Stimulated activated naive CD8-positive, alpha-beta T cell treated with anti-CD3 and anti-CD28 coated beads, Interleukin-15, Interleukin-2, amounts not matched to agents 100 U/mL and 50 U/mL, for 24 hours (primary cell): Measurements from ENCODE around the gene C19orf73.
"Not testable (repeated sequence)": the region's sequence is repeated elsewhere in the genome, so short reads cannot be mapped to it uniquely, and the experiment has no call there.

ENCODE experiments used
- ATAC-seq: fragments of 150-1000 bp; cut with Tn5 transposase; one replicate; pipeline ENCODE4 v1.10.0; 2021
- DNase-seq: peaks from one replicate; pipeline ENCODE4 v3.0.0; 2021

Gene C19orf73

DNA sequence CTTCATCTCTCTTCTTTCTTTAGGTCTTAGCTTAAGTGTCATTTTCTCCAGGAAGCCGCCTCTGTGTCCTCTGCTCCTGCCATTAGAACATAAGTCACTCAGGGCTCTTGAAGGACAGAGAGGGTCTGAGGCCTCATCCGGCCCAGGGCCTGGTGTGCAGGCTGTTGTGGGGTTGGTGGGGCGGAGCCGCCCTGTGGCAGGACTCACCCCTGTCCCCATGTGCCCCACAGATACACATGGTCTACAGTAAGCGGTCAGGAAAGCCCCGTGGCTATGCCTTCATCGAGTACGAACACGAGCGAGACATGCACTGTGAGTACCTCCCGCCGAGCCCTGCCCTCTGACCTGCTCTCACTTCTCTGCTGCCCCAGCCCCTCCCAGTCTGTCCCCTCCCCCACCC, 17.8 kb downstream of the C19orf73 start:
- no peak for DNase-seq
- ATAC-seq, result no peak

- ATAC-seq (no peak), DNase-seq (no peak)
Measured at GRCh38 chr19:49098795-49099194, 20.1 kb downstream of the C19orf73 start.

DNA sequence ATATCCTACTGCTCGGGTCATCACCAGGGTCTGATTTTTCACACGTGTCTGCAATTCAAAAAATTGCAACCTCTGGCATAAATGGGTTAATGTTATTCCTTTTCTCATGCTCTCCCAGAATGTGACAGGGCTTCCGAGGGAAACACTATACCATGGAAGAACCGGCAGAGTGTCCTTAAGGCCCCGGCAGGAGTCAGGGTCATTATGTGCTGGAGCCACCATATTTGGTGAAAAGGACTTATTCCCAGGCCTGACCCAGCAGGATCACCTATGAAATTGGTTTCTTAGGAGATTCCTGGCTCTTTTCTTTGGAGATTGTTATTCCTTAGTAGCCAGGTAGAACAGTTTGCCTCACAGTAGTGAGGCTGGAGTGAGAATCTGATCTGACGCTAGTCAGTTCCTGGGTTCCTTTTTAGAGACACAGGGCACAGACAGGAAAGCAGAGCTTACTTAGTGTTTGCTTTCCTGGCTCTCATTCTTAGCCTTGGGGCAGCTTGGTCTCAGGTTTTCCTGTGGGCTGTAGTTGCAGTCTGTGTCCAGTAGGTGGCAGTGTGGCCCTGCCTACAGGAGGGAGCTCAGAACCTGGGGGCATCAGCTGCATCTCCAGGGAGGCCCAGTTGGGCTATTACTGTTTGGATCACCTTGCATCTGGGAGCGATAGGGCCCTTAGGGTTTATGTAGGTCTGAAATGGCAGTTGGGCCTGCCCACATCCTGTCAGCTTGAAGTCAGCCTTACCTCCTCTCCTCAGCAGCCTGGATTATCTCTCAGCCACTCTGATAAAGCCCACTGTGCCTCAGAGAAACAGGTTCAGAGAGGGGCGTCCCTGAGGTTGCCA, 21.3 kb downstream of the C19orf73 start:
- DNase-seq (peak; percentile 71), ATAC-seq (peak; percentile 80)

GRCh38 chr19:49094505-49095482, 24.1 kb downstream of the C19orf73 start:
- no peak for DNase-seq
- ATAC-seq, result no peak

DNA sequence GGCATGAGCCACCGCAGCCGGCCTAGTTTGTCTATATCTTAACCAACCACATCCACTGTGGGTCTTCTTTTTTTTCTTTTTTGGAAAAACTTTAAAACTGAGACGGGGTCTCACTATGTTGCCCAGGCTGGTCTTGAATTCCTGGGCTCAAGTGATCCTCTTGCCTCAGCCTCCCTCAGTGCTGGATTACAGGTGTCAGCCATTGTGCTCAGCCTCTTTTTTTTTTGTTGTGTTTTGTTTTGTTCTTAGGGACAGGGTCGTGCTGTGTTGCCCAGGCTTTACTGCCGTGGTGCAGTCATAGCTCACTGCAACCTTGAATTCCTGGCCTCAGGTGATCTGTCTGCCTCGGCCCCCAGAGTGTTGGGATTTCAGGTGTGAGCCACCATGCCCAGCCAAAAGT, 26.3 kb downstream of the C19orf73 start:
- ATAC-seq, result no peak
- no peak for DNase-seq

- ATAC-seq (no peak), DNase-seq (no peak)
Measured at GRCh38 chr19:49091391-49092038, 27.4 kb downstream of the C19orf73 start.

DNA sequence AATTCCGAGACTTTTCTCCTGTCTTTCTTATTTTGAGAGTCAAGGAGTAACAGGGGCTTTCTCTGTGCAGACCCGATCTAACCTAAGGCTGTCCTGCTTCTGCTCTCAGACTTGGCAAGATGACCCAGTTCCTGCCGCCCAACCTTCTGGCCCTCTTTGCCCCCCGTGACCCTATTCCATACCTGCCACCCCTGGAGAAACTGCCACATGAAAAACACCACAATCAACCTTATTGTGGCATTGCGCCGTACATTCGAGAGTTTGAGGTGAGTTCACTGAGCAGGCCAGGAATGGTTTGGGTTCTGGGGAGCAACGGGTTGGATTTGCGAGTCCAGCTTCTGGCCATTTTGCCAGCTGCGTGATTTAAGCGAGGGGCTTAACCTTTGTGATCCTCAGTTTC, 32.6 kb downstream of the C19orf73 start:
- ATAC-seq (no peak), DNase-seq (no peak)

- DNase-seq, result no peak
- no peak for ATAC-seq
Measured at GRCh38 chr19:49085868-49086232, 33.1 kb downstream of the C19orf73 start.

DNA sequence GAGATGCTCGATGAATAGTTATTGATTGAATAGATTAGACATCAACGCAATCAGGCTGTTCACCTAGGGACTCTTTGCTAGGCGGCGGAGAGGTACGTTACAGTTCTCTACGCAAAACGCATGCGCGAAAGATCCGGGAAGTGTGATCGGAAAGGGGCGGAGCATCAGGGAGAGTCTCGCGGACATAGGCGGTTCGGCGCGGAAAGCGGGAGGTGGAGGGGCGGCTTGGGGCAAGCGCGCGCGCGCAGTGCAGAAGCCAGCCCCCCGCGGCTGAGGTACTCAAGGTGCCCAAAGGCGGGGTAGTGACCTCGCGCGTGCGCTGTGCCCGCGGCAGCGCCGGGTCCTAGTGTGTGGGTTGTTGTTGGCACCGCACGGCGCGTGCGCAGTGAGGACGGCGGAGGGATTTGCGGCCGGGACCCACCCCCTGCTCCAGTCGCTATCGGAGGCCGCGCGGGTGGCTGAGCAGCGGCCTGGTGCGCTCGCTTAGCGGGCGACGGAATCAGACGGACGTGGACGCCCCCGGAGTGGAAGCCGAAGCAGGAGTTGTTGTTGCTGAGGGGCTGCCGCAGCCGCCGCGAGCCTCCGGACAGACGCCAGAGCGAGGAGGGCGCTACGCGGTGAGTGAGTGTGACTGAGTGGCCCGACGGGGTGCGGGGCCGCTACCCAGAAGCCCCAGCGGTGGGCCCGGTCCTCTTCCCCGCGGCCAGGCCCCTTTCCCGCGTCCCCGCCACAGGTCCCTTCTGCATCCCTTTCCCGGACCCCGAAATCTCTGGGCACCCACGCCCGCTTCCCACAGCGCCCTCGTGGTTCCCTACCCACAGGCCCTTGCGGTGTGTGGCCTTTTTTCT, 33.7 kb downstream of the C19orf73 start, which contains the start of gene SNRNP70:
Gene SNRNP70 (plus strand): TSS at position 432 of the 848 bp plus-strand sequence. CDS start 964 bp downstream, outside the sequence.
- DNase-seq, result peak; percentile 99
- ATAC-seq, result peak; percentile 96

GRCh38 chr19:49084206-49085019, 34.5 kb downstream of the C19orf73 start:
- no peak for DNase-seq
- no peak for ATAC-seq

- ATAC-seq (no peak), DNase-seq (no peak)
Measured at GRCh38 chr19:49081273-49081672, 37.7 kb downstream of the C19orf73 start.

DNA sequence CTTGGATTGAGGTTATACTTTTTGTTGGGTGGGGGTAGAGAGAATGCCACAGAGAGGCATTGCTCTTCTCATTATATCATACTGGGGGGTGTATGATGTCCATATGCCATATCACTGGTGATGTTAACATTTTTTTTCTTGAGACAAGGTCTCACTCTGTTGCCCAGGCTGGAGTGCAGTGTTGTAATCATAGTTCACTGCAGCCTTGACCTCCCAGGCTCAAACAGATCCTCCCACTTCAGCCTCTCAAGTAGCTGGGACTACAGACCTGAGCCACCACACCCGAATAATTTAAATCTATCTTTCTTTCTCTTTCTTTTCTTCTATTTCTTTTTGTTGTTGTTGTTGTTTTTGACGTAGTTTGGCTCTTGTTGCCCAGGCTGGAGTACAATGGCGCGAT, 38.6 kb downstream of the C19orf73 start:
- ATAC-seq (no peak), DNase-seq (no peak)

GRCh38 chr19:49074869-49075268, 44.1 kb downstream of the C19orf73 start:
- not testable (repeated sequence) for DNase-seq, ATAC-seq

DNA sequence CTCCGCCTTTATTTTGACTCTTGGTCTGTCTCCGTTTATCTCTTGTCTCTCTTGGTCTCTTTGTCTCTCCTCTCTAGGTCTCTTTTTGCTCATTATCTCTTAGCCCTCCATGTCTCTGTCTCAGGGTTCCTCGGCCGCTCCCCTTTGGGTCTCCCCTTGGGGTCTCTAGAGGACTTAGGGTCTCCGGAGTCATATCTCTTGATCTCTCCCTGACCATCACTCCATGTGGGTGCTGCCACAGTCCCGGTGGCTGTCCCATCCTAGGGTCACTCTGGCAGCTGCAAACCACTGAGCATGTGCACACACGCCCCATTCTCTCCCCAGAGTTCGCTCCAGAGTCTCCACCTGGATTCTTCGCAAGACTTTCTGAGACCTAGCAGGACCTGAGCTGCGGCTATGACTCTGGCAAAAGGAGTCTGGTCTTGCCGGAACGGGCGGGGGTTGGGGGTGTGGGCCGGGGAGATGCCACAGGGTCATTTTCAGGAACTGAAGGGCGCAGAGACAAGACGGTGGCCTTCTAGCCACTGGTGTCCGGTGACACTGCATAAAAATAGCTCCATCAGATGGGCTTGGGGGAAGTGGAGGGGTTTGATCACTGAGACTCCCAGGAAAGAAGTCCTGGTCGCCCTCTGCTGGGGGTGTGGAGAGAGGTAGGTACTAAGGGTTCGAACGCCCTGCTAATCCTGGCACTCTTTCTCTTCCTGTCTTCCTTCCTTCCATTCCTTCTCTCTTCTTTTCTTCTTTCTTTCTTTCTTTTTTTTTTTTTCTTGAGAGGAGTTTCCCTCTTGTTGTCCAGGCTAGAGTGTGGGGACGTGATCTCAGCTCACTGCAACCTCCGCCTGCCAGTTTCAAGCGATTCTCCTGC, 45.2 kb downstream of the C19orf73 start:
- ATAC-seq (no peak), DNase-seq (peak; percentile 28)

DNA sequence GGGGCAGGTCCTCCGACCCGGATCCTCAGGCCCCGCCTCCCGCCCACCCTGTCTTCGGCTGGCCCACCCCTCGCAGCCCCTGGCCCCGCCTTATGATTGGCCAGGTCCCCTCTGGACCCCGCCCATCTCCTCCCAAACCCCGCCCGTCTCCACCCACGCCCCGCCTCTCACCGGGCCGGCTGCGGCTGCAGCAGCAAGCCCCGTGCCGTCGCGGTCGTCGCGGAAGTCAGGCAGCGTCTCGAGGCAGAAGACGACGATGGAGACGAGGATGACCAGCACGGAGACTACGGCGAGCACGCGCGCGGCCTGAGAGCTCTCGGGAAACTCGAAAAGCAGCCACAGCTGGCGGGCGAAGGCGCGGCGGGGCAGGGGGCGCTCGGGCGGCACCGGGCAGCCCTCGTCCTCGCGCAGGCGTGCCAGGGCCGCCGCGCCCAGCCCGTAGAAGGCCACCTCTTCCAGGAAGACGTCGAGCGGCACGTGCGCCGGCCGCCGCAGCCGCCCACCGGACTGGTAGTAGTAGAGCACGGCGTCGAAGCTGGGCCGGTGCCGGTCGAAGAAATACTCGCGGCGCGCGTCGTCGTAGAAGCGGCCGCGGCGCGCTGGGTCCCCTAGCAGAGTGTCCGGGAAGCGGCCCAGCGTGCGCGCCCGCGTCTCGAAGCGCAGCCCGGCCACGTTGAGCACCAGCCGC, 46.9 kb downstream of the C19orf73 start:
- DNase-seq (peak; percentile 30), ATAC-seq (no peak)

DNA sequence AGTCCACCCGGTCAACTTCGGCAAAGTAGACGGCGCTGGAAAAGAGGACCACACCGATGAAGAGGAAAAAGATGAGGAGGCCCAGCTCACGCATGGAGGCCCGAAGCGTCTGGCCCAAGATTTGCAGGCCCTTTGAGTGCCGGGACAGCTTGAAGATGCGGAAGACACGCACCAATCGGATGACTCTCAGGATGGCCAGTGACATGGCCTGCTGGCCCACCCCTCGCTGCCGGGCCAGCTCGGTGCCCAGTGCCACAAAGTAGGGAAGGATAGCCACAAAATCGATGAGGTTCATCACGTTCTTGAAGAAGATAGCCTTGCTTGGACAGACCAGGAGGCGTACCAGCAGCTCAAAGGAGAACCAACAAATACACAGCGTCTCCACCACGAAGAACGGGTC, 48.5 kb downstream of the C19orf73 start:
- DNase-seq, result no peak
- no peak for ATAC-seq

GRCh38 chr19:49069026-49069425, 49.9 kb downstream of the C19orf73 start:
- DNase-seq (no peak), ATAC-seq (no peak)
